ENCODE data around the gene TRIM47.
"Not testable (repeated sequence)": the region's sequence is repeated elsewhere in the genome, so short reads cannot be mapped to it uniquely, and the experiment has no call there.

Gene TRIM47

GRCh38 chr17:75875182-75875939 lies 3.0 kb downstream of the TRIM47 start:
- ATAC-seq (replicated peaks) (no peak), DNase-seq (no peak)
- Mint-ChIP-seq H3K36me3 (no peaks in the 10 kb centered on the region), H3K27ac (peak overlapping the region; percentile 75), H3K9me3 (no peaks in the 10 kb centered on the region), H3K4me3 (peak overlapping the region in 1 of 2 donors; percentile 75), H3K4me1 (peaks cover 23 to 31% of the 10 kb centered on the region in 2 donors), H3K27me3 (peaks cover 6 to 20% of the 10 kb centered on the region in 2 donors)

GRCh38 chr17:75874323-75875181 lies 3.8 kb downstream of the TRIM47 start:
- peaks cover 23 to 31% of the 10 kb centered on the region in 2 donors for H3K4me1 Mint-ChIP-seq

GRCh38 chr17:75873587-75874322 lies 4.6 kb downstream of the TRIM47 start:
- no peak overlapping the region for H3K27ac Mint-ChIP-seq
- DNase-seq = no peak
- H3K36me3 Mint-ChIP-seq = no peaks in the 10 kb centered on the region
- peaks cover 23 to 27% of the 10 kb centered on the region in 2 donors for H3K4me1 Mint-ChIP-seq
- no peaks in the 10 kb centered on the region for H3K9me3 Mint-ChIP-seq
- H3K27me3 Mint-ChIP-seq = peaks cover 6 to 13% of the 10 kb centered on the region in 2 donors
- ATAC-seq (replicated peaks) = no peak
- H3K4me3 Mint-ChIP-seq = no peak overlapping the region

More at GRCh38 chr17:75874323-75875181, 3.8 kb downstream of the TRIM47 start:
- DNase-seq (no peak), ATAC-seq (replicated peaks) (no peak)
- Mint-ChIP-seq H3K27ac (no peak overlapping the region), H3K27me3 (peaks cover 6 to 17% of the 10 kb centered on the region in 2 donors), H3K36me3 (no peaks in the 10 kb centered on the region), H3K4me3 (no peak overlapping the region), H3K9me3 (no peaks in the 10 kb centered on the region)

GRCh38 chr17:75872434-75873351 lies 5.7 kb downstream of the TRIM47 start:
- Mint-ChIP-seq H3K4me1 (peaks cover 21% of the 10 kb centered on the region in 2 donors), H3K9me3 (no peaks in the 10 kb centered on the region), H3K27ac (peak overlapping the region; percentile 14), H3K4me3 (no peak overlapping the region), H3K36me3 (no peaks in the 10 kb centered on the region), H3K27me3 (peaks cover 4 to 7% of the 10 kb centered on the region in 2 donors)
- ATAC-seq (replicated peaks) (no peak), DNase-seq (no peak)

- H3K4me3 Mint-ChIP-seq = not testable (repeated sequence)
These were observed 8.2 kb downstream of the TRIM47 start for GRCh38 chr17:75870228-75870627.

DNA sequence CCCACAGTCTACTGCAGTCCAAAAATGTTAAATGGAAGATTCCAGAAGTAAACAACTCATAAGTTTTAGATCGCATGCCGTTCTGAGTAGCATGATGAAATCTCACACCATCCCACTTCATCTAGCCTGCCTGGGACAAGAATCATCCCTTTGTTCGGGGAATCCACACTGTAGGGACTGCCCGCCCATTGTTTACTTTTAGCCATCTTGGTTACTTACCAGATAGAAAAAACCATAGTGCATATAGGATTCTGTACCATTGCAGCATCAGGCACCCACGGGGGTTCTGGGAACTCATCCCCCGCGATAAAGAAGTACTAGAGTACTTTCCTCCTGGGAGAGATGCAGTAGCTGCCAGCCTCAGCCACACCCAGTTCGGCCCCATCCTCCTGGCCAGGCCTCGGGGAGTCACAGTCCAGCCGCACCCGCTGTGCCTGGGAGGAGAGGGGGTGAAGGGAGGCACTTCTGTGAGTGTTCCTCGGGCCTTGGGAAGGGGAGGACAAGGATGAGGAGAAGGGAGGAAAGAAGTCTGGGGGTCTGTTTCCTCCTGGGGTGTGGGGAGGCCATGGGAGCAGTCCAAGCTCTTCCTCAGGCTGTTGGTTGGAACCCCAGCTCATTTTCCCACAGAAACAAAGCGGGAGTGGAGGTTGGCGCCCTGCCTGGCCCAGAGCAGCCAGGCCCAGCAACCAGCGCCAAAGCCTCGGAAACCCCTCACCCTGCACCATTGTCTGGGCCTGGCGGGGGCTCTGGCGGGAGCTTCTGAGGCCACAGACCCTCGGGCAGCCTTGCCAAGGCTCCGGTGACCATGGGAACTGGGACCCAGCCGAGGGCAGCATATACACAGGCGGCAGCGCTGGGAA lies 8.9 kb downstream of the TRIM47 start:
- DNase-seq (no peak), ATAC-seq (replicated peaks) (no peak)
- Mint-ChIP-seq H3K4me1 (peaks cover 7 to 9% of the 10 kb centered on the region in 2 donors), H3K27ac (peak overlapping the region; percentile 65), H3K36me3 (no peaks in the 10 kb centered on the region), H3K9me3 (no peaks in the 10 kb centered on the region), H3K27me3 (no peaks in the 10 kb centered on the region), H3K4me3 (no peak overlapping the region)

More at GRCh38 chr17:75870228-75870627, 8.2 kb downstream of the TRIM47 start:
- not testable (repeated sequence) for DNase-seq; H3K27ac Mint-ChIP-seq; ATAC-seq (replicated peaks); H3K36me3 Mint-ChIP-seq; H3K4me1 Mint-ChIP-seq; H3K27me3 Mint-ChIP-seq; H3K9me3 Mint-ChIP-seq

- not testable (repeated sequence) for H3K27me3 Mint-ChIP-seq; H3K36me3 Mint-ChIP-seq; H3K4me3 Mint-ChIP-seq; DNase-seq; H3K9me3 Mint-ChIP-seq; ATAC-seq (replicated peaks)
- H3K27ac Mint-ChIP-seq = peak overlapping the region; percentile 47
- H3K4me1 Mint-ChIP-seq = peaks cover 11 to 16% of the 10 kb centered on the region in 2 donors
These were observed 9.6 kb downstream of the TRIM47 start for GRCh38 chr17:75868730-75869281.

- not testable (repeated sequence) for H3K27ac Mint-ChIP-seq, H3K27me3 Mint-ChIP-seq
These were observed 12.8 kb downstream of the TRIM47 start for GRCh38 chr17:75865404-75866188.

DNA sequence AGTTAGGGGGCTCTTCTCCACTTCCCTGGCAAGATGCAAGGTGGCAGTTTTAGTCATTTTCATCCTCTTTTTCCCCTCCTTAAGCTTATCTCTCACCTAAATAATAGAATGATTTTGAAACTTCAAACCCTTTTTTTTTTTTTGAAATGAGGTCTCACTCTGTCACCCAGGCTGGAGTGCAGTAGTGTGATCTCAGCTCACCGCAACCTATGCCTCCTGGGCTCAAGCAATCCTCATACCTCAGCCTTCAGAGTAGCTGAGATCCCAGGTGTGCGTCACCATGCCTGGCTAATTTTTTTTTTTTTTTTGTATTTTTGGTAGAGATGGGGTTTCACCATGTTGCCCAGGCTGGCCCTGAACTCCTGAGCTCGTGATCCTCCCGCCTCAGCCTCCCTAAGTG lies 13.5 kb downstream of the TRIM47 start:
- not testable (repeated sequence) for H3K36me3 Mint-ChIP-seq, H3K27me3 Mint-ChIP-seq, H3K4me3 Mint-ChIP-seq, H3K9me3 Mint-ChIP-seq, DNase-seq
- H3K27ac Mint-ChIP-seq = peak overlapping the region; percentile 25
- ATAC-seq (replicated peaks) = peak; percentile 31 to 36
- H3K4me1 Mint-ChIP-seq = peaks cover 13 to 16% of the 10 kb centered on the region in 2 donors

More at GRCh38 chr17:75865404-75866188, 12.8 kb downstream of the TRIM47 start:
- DNase-seq; ATAC-seq (replicated peaks); H3K36me3 Mint-ChIP-seq; H3K9me3 Mint-ChIP-seq; H3K4me3 Mint-ChIP-seq: not testable (repeated sequence)
- H3K4me1 Mint-ChIP-seq = peaks cover 13 to 16% of the 10 kb centered on the region in 2 donors

GRCh38 chr17:75864448-75864871 lies 13.9 kb downstream of the TRIM47 start:
- H3K27me3 Mint-ChIP-seq = no peaks in the 10 kb centered on the region
- H3K9me3 Mint-ChIP-seq = no peaks in the 10 kb centered on the region
- H3K27ac Mint-ChIP-seq = peak overlapping the region; percentile 51
- H3K4me3 Mint-ChIP-seq = peak overlapping the region in 1 of 2 donors; percentile 4
- peaks cover 13 to 17% of the 10 kb centered on the region in 2 donors for H3K4me1 Mint-ChIP-seq
- DNase-seq (peak; percentile 68), ATAC-seq (replicated peaks) (peak; percentile 89 to 91)
- H3K36me3 Mint-ChIP-seq = no peaks in the 10 kb centered on the region

DNA sequence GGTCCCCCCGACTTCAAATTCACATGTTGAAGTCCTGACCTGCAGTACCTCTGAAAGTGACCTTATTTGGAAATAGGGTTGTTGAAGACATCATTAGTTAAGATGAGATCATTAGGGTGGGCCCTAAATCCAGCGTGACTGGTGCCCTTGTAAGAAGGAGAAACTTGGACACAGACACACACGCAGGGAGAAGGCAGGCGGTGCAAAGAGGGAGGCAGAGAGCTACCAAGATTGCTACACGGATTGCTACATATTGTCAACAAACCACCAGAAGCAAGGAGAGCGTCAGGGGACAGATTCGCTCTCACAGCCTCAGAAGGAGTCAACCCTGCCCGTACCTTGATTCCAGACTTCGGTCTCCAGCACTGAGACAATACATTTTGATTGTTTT lies 16.5 kb downstream of the TRIM47 start:
- H3K36me3 Mint-ChIP-seq = no peaks in the 10 kb centered on the region
- no peak for ATAC-seq (replicated peaks)

GRCh38 chr17:75859358-75859757 lies 19.0 kb downstream of the TRIM47 start:
- not testable (repeated sequence) for H3K36me3 Mint-ChIP-seq; H3K4me3 Mint-ChIP-seq; DNase-seq; ATAC-seq (replicated peaks); H3K9me3 Mint-ChIP-seq; H3K27me3 Mint-ChIP-seq; H3K27ac Mint-ChIP-seq
- H3K4me1 Mint-ChIP-seq = peaks cover 21 to 33% of the 10 kb centered on the region in 2 donors

More for the DNA sequence above, 16.5 kb downstream of the TRIM47 start:
- DNase-seq = no peak
- Mint-ChIP-seq H3K27me3 (no peaks in the 10 kb centered on the region), H3K9me3 (no peaks in the 10 kb centered on the region), H3K4me1 (peaks cover 25 to 35% of the 10 kb centered on the region in 2 donors), H3K27ac (no peak overlapping the region), H3K4me3 (no peak overlapping the region)

Data from stimulated activated naive B cell treated with anti-CD40 and anti-IgM and Interleukin-4, amounts not matched to agents 10 μg/mL and 1 μg/mL and 100 μg/mL, for 72 hours (primary cell).